Kasumi-1 (cell line): ENCODE results near the gene TM6SF1.
A peak's percentile ranks its signal among the peaks of the same experiment; 100 is the strongest.
"Not testable (repeated sequence)": the region's sequence is repeated elsewhere in the genome, so short reads cannot be mapped to it uniquely, and the experiment has no call there.

Source experiments
- DNase-seq, 2 experiments: peaks; one replicate each; lab custom pipeline; 2025; lab: John Stamatoyannopoulos, UW

Gene TM6SF1

DNA sequence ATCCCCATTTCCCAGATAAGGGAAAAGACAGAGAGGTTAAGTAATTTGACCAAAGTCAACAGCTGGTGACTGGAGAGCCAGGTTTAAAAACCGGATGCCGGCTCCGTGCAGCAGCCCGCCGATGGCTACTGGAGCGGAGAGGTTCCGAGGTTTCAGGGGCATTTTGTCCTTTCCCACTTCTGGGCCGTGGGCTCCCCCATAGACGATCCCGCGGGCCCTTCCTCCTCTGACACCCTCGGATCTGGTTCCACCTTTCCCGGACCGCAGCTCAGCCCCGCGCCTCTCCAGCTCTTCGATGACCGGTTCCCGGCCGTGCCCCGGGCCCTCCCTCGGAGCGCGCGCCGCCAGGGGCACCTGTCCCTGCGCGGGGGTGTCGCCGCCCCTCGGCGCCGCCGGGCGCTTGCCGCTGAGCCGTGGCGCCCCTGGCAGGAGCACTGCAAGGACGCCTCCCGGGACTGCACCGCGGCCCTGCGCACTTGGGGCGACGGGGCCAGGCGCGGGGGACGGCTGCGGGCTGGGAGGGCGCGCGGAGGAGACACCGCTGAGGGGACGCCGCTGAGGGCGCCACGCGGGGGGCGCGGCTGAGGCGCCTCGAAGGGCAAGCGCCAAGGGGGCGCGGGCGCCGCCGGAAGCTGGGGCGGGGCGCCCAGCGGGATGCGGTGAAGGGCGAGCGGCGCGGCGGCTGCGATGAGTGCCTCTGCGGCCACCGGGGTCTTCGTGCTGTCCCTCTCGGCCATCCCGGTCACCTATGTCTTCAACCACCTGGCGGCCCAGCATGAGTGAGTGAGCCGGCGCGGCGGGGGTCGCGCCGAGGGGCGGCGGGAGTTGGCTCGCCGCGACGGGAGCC lies at the start of gene TM6SF1:
TM6SF1 (plus strand) TSS at position 652 of the 847 bp plus-strand sequence; CDS start at position 688, 36 bp downstream.
- DNase-seq, result peak in 1 of 2 experiments; percentile 33

DNA sequence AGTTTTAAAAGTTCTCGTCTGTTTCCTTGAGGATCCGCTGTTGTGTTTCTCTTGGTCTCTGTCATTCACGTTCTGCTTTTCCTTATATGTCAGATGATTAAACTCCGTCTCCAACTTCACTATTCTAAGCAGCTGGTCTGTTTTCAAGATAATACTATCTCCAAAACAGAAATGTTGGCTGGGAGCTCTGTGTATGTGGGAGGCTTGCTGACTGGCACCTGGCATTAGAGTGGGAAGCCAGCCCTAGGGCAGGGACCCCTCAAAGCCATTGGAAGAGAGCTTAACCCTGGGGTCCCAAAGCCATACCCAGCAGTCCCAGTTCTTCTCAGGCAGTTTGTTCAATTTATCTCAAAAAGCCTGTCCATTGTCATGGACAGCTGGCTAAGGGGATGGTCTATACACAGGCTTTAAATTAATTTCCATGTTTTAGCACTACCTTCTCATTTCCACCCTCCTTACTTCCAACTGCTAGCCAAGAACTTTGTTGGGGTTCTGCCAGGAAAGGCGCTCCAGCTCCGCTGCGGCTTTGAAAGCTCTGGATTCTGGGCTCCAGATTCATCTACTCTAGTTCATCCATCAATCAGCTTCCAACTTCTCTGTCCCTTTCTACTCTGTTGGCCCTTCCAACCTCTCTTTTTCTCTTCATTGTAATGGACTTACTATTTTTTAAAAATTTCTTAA lies 49.6 kb upstream of the TM6SF1 start:
- DNase-seq, result no peak

GRCh38 chr15:83061680-83062079 lies 45.8 kb upstream of the TM6SF1 start:
- no peak for DNase-seq

DNA sequence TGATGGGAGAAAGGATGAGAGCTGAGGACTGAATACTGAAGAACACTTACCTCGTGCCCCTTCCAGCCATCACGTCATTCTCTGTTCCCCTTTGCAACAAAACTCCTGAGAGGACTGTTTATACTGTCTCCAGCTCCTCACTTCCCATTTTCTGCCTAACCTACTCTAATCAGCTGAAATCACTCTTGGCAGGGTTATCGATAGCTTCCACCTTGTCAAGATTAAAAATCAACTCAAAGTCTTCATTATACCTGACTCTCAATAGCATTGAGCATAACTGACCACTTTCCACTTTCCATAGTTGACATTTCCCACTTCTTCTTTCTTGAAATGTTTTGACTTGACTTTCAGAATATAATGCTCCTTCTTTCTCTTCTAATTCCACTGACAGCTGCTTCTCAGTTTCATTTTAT lies 44.7 kb upstream of the TM6SF1 start:
- DNase-seq, result peak; percentile 27 to 50

- DNase-seq, result peak; percentile 39 to 51
Observed at GRCh38 chr15:83063551-83063950, 43.9 kb upstream of the TM6SF1 start.

DNA sequence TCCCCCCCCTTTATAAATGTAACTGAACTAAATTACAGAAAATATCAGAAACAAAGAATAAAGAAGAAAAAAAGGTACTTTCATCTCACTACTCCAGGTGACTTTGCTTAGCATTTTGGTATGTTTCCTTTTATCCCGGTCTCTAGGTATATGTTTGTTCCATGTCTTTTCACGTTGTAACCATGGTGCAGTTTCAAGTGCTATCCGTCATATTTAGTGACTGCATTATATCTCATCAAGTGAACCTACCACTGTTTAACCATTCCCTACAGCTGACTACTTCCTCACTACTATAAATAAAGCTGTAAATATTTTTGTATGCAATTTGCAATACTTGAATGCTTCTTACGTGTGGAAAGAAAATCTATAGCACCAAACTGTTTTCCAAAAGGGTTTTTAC lies 42.6 kb upstream of the TM6SF1 start:
- peak; percentile 11 to 20 for DNase-seq

- DNase-seq, result peak in 1 of 2 experiments; percentile 18
Observed at GRCh38 chr15:83065431-83065830, 42.0 kb upstream of the TM6SF1 start.

DNA sequence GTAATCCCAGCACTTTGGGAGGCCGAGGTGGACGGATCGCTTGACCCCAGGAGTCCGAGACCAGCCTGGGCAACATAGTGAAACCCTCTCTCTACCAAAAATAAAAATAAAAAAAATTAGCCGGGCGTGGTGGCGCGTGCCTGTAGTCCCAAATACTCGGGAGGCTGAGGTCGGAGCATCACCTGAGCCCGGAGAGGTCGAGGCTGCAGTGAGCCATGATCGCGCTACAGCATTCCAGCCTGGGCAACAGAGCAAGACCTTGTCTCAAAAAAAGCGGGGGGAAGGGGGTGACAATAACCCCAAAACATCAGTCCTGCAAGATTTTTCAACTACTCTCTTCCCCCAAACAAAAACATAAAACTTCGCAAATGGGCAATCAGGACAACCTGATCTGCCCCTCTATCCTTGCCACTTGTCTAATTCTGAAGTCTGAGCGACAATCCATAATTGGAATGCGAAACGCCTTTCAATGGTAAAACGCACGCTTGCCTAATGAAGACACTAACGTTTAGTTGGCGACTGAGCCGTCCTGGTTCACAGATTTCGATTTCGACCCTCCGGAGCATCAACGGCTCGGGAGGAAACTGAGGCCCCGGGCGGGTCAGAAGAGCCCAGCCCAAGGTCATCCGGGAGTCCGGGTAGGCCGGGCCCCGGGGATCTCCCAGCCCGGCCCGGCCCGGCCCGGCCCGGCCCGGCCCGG lies 41.3 kb upstream of the TM6SF1 start:
- peak in 1 of 2 experiments; percentile 20 for DNase-seq

DNA sequence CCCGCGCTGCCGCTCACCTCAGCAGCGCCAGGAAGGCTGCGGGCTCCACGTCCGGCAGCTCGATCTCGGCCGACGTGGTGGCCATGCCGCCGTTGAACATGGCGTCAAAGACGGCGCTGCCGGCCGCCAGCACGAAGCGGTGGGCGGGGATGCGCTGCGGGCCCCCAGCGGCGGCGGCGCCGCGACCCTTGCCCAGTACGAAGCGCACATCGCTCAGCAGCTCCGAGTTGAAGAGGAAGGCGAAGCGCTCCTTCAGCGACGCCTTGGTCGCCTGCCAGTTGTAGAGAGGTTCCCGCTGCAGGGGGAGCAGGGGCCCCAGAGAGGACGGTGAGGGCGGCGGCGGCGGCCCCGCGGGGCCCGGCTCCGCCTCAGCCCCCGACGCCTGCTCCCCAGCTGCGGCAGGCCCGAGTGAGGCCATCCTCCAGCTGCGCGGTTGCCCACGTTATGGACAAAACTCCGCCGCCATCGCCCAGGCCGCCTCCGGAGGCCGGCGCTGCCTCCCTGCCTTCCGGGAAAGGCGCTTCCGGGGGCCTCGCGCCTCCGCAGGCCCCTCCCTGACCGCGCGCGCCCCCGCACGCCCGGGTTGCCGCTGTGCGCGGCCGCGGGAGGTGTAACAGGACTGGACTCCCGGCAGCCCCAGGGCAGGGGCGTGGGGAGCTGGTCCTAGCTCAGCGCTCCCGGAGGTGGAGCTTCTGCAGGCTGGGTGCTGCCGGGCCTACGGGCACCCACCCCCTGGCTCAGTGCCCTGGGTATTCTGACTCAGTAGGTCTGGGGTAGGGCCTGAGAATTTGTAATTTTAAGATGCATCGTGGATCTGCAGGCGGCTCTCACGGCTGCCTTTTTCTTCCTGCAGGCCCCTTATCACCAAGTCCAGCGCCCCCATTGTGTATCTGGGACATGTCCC lies 40.5 kb upstream of the TM6SF1 start, which contains the start of gene BTBD1:
BTBD1 (minus strand) TSS at position 519 of the 904 bp plus-strand sequence; CDS start at position 418, 101 bp downstream.
- DNase-seq, result peak; percentile 88 to 90

GRCh38 chr15:83067638-83067962 lies 39.8 kb upstream of the TM6SF1 start:
- no peak for DNase-seq

DNA sequence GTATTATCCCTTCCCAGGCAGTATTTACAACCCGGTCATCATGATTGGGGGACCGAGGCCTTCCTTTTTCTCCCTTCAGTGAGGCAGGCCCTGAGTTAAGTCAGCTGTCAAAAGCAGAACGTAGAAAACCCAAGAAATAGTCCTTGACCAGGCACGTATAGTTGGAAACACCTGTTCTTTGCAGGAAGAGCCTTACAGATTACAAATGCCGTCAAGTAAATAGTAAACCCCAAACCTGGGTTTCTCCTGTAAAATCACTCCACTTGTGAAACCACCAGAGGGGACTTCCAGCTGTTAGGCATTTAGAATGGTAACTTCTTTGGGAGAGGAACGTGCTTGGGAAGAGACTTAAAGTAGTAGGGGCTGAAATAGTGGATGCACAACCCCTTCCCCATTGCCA lies 39.4 kb upstream of the TM6SF1 start:
- DNase-seq, result no peak

- peak in 1 of 2 experiments; percentile 6 for DNase-seq
Observed at GRCh38 chr15:83069211-83069642, 38.2 kb upstream of the TM6SF1 start.

- no peak for DNase-seq
Observed at GRCh38 chr15:83077491-83078230, 29.8 kb upstream of the TM6SF1 start.

DNA sequence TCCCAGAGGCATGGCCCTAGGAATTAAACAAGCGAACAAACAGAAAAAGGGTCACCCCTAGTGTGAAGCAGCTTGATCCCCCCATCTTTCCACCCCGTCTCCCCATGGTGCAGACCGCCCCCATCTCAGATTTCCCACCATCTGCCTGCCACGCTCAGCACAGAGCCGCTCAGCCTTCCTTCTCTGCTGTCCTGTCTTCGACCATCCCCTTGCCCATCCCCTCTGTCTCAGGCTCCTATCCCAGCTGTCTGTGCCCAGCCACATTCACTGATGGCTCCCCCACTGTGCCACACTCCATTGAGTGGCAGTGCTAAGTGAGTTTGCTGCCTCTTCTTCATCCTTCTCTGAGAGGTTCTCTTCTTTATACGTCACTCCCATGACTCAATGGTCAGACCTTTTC lies 28.7 kb upstream of the TM6SF1 start:
- DNase-seq, result no peak

DNA sequence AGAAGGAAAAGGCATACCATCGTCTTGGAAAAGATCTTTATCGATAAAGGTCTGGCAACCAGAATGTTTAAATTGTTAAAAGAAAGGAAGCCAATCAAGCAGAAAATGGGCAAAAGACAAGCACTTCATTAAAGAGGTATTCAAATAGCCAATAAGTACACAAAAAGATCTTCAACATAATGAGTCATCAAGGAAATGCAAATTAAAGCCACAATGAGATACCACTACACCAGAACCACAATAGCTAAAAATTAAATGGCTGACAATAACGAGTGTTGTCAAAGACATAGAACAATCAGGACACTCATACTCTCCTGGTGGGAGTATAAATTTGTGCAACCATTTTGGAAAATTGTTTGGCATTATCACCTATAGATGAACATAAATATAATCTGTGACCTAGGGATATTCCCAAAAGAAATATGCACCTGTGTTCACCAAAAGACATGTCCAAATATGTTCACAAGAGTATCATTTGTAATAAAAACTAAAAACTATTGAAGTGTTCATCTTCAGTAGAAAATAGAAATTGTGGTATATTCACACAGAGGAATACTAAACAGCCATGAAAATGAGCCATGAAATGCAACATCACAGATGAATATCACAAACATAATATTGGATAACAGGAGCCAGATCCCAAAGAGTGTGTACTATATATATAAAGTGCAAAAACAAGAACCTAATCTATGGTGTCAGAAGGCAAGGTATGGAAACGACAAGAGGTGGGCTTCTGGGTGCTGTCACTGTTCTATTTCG lies 26.0 kb upstream of the TM6SF1 start:
- DNase-seq, result no peak

DNA sequence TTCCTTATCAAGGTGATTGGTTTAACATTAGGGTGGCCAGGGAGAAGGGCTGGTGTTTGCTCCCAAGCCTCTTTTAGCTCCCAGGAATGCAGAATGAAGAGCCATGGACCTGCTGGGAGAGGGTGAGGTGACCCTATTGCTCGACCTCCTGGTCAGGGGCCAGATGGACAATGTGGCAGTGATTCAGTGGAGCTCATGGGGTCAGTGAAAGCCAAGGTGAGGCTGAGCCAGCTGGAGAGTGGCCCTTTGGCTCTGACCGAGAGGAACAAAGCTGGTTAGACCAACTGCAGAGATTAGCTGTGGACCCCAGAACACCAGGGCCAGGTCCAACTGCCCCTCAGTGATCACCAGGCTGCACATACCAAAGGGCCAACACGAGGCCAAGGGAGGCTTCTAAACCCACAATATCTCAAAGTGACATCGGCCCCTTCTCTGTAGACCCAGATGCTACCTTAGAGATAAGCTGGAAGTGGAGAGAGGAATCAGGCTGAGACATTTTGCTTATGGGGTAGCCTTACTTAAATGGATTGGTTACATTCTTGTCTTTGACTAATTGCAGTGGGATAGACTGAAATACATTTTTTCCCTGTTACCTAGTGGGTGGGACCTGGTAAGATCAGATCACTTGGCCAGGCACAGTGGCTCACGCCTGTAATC lies 24.6 kb upstream of the TM6SF1 start:
- no peak for DNase-seq

- DNase-seq, result not testable (repeated sequence)
Observed at GRCh38 chr15:83085461-83085860, 22.0 kb upstream of the TM6SF1 start.

DNA sequence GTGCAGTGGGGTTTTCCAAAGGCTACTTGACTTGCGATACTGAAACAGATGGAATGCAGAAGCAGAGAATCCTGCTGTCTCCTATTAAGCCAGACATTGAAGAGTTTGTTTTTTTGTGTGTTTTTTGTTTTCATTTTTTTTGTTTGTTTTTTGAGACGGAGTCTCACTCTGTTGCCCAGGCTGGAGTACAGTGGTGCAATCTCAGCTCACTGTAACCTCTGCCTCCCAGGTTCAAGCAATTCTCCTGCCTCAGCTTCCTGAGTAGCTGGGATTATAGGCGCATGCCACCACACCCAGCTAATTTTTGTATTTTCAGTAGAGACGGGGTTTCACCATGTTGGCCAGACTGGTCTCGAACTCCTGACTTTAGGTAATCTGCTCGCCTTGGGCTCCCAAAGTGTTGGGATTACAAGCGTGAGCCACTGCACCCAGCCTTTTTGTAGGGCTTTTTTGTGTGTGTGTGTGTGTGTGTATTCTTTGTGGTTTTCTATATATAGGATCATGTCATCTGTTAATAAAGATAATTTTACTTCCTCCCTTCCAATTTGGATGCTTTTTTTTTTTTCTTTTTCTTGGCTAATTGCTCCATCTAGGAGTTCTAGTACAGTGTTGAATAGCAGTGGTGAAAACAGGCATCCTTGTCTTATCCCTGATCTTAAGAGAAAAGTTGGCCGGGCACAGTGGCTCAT lies 21.4 kb upstream of the TM6SF1 start:
- DNase-seq, result not testable (repeated sequence)

- no peak for DNase-seq
Observed at GRCh38 chr15:83087576-83087975, 19.9 kb upstream of the TM6SF1 start.
